K562 (cell line): ENCODE results near the gene GABARAPL1. TPM values are rescaled to one million over a fixed set of nuclear protein-coding genes. Genes with fewer than 3 reads are reported as not detected.

Source experiments
- ATAC-seq: fragments of 200-7000 bp; cut with Tn5 transposase; 3 replicates; pipeline ENCODE4 v1.9.1; 2020; ENCODE audit warnings: moderate library complexity
- BruUV-seq: library from RNA; stranded (reverse); fragments of 400-500 nt; replicated peaks from 2 replicates; lab custom pipeline; 2021; lab: Mats Ljungman, UMichigan
- CTCF ChIA-PET: fragments of 300-600 bp; formaldehyde crosslinking; extraction: SDS; loops from one replicate; lab custom pipeline; 2021; ENCODE audit warnings: low intra/inter-chr PET ratio; lab: Yijun Ruan, JAX
- POLR2A ChIA-PET: fragments of 300-600, 350-650 bp; sonication (Branson Sonifier 250); formaldehyde crosslinking; extraction: SDS; loops from one replicate; lab custom pipeline; 2021; ENCODE audit warnings: antibody characterized with exemption, inconsistent platforms; lab: Yijun Ruan, JAX
- DNase-seq, 4 experiments: peaks; one replicate each; pipeline versions ENCODE4 v3.0.0 to v3.0.0-alpha.2; 2011 to 2018; ENCODE audit warnings: low spot score in 3 of 4, mixed read lengths in 3 of 4; ENCODE audit errors: extremely low read depth in 1 of 4
- FAIRE-seq: peaks from 2 replicates; lab custom pipeline; 2011; peaks lifted over from hg19 to GRCh38; lab: Jason Lieb, UNC
- H2AFZ ChIP-seq: 2 replicates; pipeline ENCODE4 v1.6.0; 2011; ENCODE audit warnings: low read depth, low read length, control low read depth, inconsistent platforms
- H3K27ac ChIP-seq: fragments of 200-600 bp; 3 replicates; pipeline ENCODE4 v1.8.0; 2011; ENCODE audit warnings: low read depth, mild to moderate bottlenecking, control low read depth, inconsistent platforms, low read length, moderate library complexity, mixed read lengths; ENCODE audit errors: extremely low read depth
- H3K27me3 ChIP-seq, 2 experiments: fragments of 300-600 bp in 1 of 2; 2 replicates in 1 of 2; 3 replicates in 1 of 2; pipeline versions ENCODE4 v1.6.0 to v1.8.0; 2011; ENCODE audit warnings: inconsistent platforms in 2 of 2, low read length in 2 of 2, mild to moderate bottlenecking in 1 of 2, mixed read lengths in 1 of 2, moderate library complexity in 1 of 2; ENCODE audit not compliant: control insufficient read depth in 2 of 2, insufficient read depth in 2 of 2
- H3K36me3 ChIP-seq: fragments of 300-600 bp; 3 replicates; pipeline ENCODE4 v1.8.0; 2011; ENCODE audit warnings: mild to moderate bottlenecking, low read length, inconsistent platforms; ENCODE audit not compliant: control insufficient read depth, insufficient read depth
- H3K4me1 ChIP-seq, 2 experiments: fragments of 200-600 bp in 1 of 2; replicated peaks in 1 of 2; 2 replicates in 1 of 2; 3 replicates in 1 of 2; pipeline versions ENCODE4 v1.5.1 to v1.8.0; 2011; ENCODE audit warnings: inconsistent platforms in 2 of 2, low read length in 2 of 2, mild to moderate bottlenecking in 1 of 2, mixed read lengths in 1 of 2, moderate library complexity in 1 of 2; ENCODE audit not compliant: control insufficient read depth in 2 of 2, insufficient read depth in 2 of 2
- H3K4me2 ChIP-seq: 2 replicates; pipeline ENCODE4 v1.6.1; 2011; ENCODE audit warnings: low read length, control low read depth, inconsistent platforms, mixed read lengths; ENCODE audit not compliant: insufficient read depth
- H3K4me3 ChIP-seq: fragments of 200-600 bp; sonication (generic), shearing (Covaris generic); 2 replicates; pipeline ENCODE4 v1.5.1; 2016; ENCODE audit warnings: control low read depth, inconsistent platforms
- H3K79me2 ChIP-seq: fragments of 200-600 bp; 3 replicates; pipeline ENCODE4 v1.8.0; 2011; ENCODE audit warnings: low read length, inconsistent platforms; ENCODE audit not compliant: control insufficient read depth, insufficient read depth
- H3K9ac ChIP-seq, 2 experiments: 2 replicates each; pipeline versions ENCODE4 v1.6.0 to v1.6.1; 2011; ENCODE audit warnings: low read depth in 2 of 2, low read length in 2 of 2, control low read depth in 1 of 2, inconsistent platforms in 1 of 2, mild to moderate bottlenecking in 1 of 2, mixed read lengths in 1 of 2; ENCODE audit not compliant: insufficient read depth in 1 of 2
- H3K9me1 ChIP-seq: one replicate; pipeline ENCODE4 v1.6.0; 2011; ENCODE audit warnings: inconsistent platforms, mild to moderate bottlenecking, low read length, moderate library complexity; ENCODE audit not compliant: control insufficient read depth, insufficient read depth
- H3K9me3 ChIP-seq: replicated peaks from 2 replicates; pipeline ENCODE4 v1.5.1; 2011; ENCODE audit warnings: low read depth, low read length, inconsistent platforms; ENCODE audit not compliant: control insufficient read depth, insufficient read depth
- H4K20me1 ChIP-seq: replicated peaks from 2 replicates; pipeline ENCODE4 v1.6.1; 2011; ENCODE audit warnings: low read length, inconsistent platforms, mixed read lengths; ENCODE audit not compliant: control insufficient read depth, insufficient read depth
- CBX5 ChIP-seq: IDR thresholded peaks from 2 replicates; pipeline ENCODE4 v1.6.1; 2014; ENCODE audit warnings: low read depth, borderline replicate concordance
- GTF2A2 ChIP-seq: IDR thresholded peaks from 2 replicates; pipeline ENCODE4 v1.6.1; 2016; ENCODE audit warnings: mild to moderate bottlenecking, missing genetic modification characterization, missing compliant biosample characterization
- HSF4 ChIP-seq: fragments of 250-450 bp; sonication (Bioruptor Pico); IDR thresholded peaks from 2 replicates; pipeline ENCODE4 v2.1.2; 2022; ENCODE audit warnings: mild to moderate bottlenecking, moderate library complexity, borderline replicate concordance
- MEF2A ChIP-seq: IDR thresholded peaks from 2 replicates; pipeline ENCODE4 v1.6.1; 2011; ENCODE audit warnings: low read depth, mild to moderate bottlenecking, low read length, moderate library complexity; ENCODE audit not compliant: control insufficient read depth
- NONO ChIP-seq, 2 experiments: fragments of 200-400 bp in 1 of 2; fragments of 450-650 bp in 1 of 2; formaldehyde crosslinking in 1 of 2; IDR thresholded peaks; 2 replicates each; pipeline ENCODE4 v1.6.1; 2017; ENCODE audit warnings: low read depth in 2 of 2, mild to moderate bottlenecking in 2 of 2, moderate library complexity in 2 of 2, low read length in 1 of 2
- SNIP1 ChIP-seq: fragments of 450-650 bp; IDR thresholded peaks from 2 replicates; pipeline ENCODE4 v1.7.1; 2017; ENCODE audit warnings: low read depth, mild to moderate bottlenecking
- SUPT5H ChIP-seq: fragments of 450-650 bp; IDR thresholded peaks from 2 replicates; pipeline ENCODE4 v1.6.1; 2016
- ZNF507 ChIP-seq: conservative IDR thresholded peaks from 2 replicates; pipeline ENCODE4 v1.6.1; 2017; ENCODE audit warnings: missing genetic modification characterization, missing compliant biosample characterization
- ZNF717 ChIP-seq: fragments of 250-450 bp; sonication (Bioruptor Pico); IDR thresholded peaks from 2 replicates; pipeline ENCODE4 v1.5.0; 2021
- ZSCAN29 ChIP-seq: fragments of 450-650 bp; IDR thresholded peaks from 2 replicates; pipeline ENCODE4 v1.6.1; 2017
- WGBS: fragments of 100-300 bp; shearing (Covaris generic); methylation state at CpG from one replicate; pipeline ENCODE4 v1.1.6; 2016; ENCODE audit warnings: low coverage, mixed read lengths; ENCODE audit not compliant: insufficient coverage; ENCODE audit errors: missing lambda C conversion rate; 5-methylcytosine and 5-hydroxymethylcytosine counted together
- in situ Hi-C: fragments of 300-500 bp; cut with MboI; formaldehyde crosslinking; loops from 4 replicates; pipeline ENCODE4 v1.15.0; 2018; ENCODE audit warnings: inconsistent platforms, mixed read lengths
- intact Hi-C: fragments of 100-400 bp; cut with micrococcal nuclease; formaldehyde crosslinking; loops from 2 replicates; pipeline ENCODE4 v1.14.2; 2022
- polyA plus RNA-seq, 8 experiments: library from polyadenylated mRNA; depleted of rRNA in 4 of 8; stranded (reverse) in 5 of 8; unstranded in 3 of 8; fragments of >200 nt; fragmentation: Nextera tagmentation in 2 of 8; fragmentation: Illumina TruSeq in 1 of 8; extraction: Ambion mirVana in 2 of 8; extraction: Trizol in 1 of 8; gene quantifications; 2 replicates each; pipeline versions ENCODE4 v1.2.1 to v1.2.3, GENCODE V29; 2011 to 2014; ENCODE audit warnings: inconsistent platforms in 1 of 8, missing spikeins in 1 of 8
- total RNA-seq, 7 experiments: library from RNA; depleted of rRNA in 6 of 7; stranded (reverse); fragments of >200 nt in 6 of 7; fragmentation: Illumina TruSeq in 2 of 7; extraction: Trizol in 2 of 7; gene quantifications; 2 replicates each; pipeline versions ENCODE4 v1.2.1 to v1.2.3, GENCODE V29; 2011 to 2021; ENCODE audit warnings: low replicate concordance in 1 of 7

Gene GABARAPL1
- total and polyA plus RNA-seq, 9 of the 15 experiments (the other 6 are each of a cell fraction or from before 2014, with no cell fraction given), result 2.3 to 15.9 (median 11.3) TPM

DNA sequence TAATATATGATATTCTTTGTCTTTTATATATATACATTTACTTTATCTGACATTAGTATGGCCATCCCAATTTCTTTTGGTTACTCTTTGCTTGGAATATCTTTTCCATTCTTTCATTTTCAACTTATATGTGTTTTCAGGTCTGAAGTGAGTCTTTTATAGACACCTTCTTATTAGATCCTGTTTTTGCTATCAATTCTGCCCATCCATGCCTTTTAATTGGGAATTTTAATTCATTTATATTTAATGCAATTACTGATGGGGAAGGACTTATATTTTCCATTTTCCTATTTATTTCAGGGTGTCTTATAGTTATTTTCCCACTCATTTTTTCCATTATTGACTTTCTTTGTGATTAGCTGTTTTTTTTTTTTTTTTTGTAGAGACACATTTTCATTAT, 43.4 kb downstream of the GABARAPL1 start:
- Histone ChIP-seq H4K20me1 (no peaks in the 10 kb centered on the region), H3K9me3 (no peaks in the 10 kb centered on the region), H3K27me3 (no peaks in the 10 kb centered on the region), H2AFZ (no peak overlapping the region), H3K9me1 (no peaks in the 10 kb centered on the region), H3K36me3 (no peaks in the 10 kb centered on the region), H3K9ac (no peak overlapping the region), H3K79me2 (no peaks in the 10 kb centered on the region), H3K4me3 (no peak overlapping the region), H3K4me1 (no peaks in the 10 kb centered on the region), H3K27ac (no peak overlapping the region), H3K4me2 (no peak overlapping the region)
- no TSS peak for BruUV-seq
- FAIRE-seq (no peak), DNase-seq (no peak), ATAC-seq (no peak)
- CTCF ChIA-PET, result no interaction called here
- POLR2A ChIA-PET, result interaction anchor here (0.7 kb wide), 1 partner anchor 602 kb away, joined by 3 read pairs; no protein-coding TSS in a partner anchor
- TF ChIP-seq ZNF717 (CRISPR knock-in tag) (no peak), ZNF507 (tag) (peak; percentile 69)
- intact Hi-C loops, result no loop called here
- in situ Hi-C loops, result no loop called here

DNA sequence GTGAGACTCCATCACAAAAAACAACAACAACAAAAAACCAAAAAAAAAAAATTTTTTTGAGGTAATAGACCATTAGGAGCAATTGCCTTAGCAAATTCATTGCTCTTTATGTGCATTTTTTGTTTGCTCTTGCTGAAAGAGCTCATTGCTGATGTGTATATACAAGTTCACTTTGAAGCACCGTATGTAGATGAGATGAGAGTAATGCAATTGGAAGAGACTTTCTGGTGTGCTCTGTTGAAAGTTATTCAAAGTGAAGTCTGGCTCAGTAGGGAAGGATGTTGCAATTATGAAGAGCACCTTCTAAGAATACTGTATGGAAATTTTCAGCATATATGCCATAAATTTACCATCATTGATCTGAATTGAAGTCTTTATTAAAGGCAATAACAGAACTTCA, 48.2 kb downstream of the GABARAPL1 start:
- no peak for FAIRE-seq
- intact Hi-C loops, result no loop called here
- 8% methylated on average over 1 of the region's 1 CpG for WGBS
- DNase-seq, result no peak
- H3K79me2 ChIP-seq, result no peaks in the 10 kb centered on the region
- H3K4me3 ChIP-seq, result no peak overlapping the region
- no peak overlapping the region for H3K9ac ChIP-seq
- POLR2A ChIA-PET, result no interaction called here
- H4K20me1 ChIP-seq, result no peaks in the 10 kb centered on the region
- in situ Hi-C loops, result no loop called here
- H3K27me3 ChIP-seq, result no peaks in the 10 kb centered on the region
- no peak overlapping the region for H3K27ac ChIP-seq
- H3K36me3 ChIP-seq, result no peaks in the 10 kb centered on the region
- TF ChIP-seq NONO (IDR thresholded peaks at IDR 0.05; ENCODE audit: low read depth in 2 of 2, low read length in 1 of 2), result no peak
- TF ChIP-seq SUPT5H, result no peak
- no peak for TF ChIP-seq CBX5
- TF ChIP-seq MEF2A, result no peak
- TF ChIP-seq HSF4, result no peak
- TF ChIP-seq SNIP1, result no peak
- TF ChIP-seq GTF2A2 (tag), result no peak
- TF ChIP-seq ZSCAN29, result no peak
- TF ChIP-seq, all 486 proteins: peak for 0
- Histone ChIP-seq H2AFZ (no peak overlapping the region), H3K4me1 (no peaks in the 10 kb centered on the region), H3K9me1 (no peaks in the 10 kb centered on the region), H3K4me2 (no peak overlapping the region), H3K9me3 (no peaks in the 10 kb centered on the region)
- no TSS peak for BruUV-seq
- ATAC-seq, result no peak
- CTCF ChIA-PET, result no interaction called here
